ENCODE data around the gene TNS4.
A peak's percentile ranks its signal among the peaks of the same experiment; 100 is the strongest.

TNS4 gene

DNA sequence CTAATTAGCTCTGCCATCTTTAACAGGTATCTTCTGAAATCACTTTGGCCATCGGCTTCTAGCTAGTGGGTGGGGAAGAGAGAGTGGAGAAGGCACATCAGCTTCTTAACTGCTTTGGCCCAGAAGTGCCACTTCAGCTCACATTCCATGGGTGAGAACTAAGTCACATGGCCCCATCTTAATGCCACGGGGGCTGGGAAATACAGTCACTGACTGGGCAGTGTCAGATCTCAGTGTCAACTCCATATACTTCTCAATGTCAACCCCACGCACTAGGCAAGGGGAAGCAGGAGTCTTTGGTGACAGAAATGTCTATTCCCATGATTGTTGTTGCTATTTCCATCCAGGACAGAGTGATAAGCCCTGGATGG lies 34.5 kb upstream of the TNS4 start:
- no peak for DNase-seq

DNA sequence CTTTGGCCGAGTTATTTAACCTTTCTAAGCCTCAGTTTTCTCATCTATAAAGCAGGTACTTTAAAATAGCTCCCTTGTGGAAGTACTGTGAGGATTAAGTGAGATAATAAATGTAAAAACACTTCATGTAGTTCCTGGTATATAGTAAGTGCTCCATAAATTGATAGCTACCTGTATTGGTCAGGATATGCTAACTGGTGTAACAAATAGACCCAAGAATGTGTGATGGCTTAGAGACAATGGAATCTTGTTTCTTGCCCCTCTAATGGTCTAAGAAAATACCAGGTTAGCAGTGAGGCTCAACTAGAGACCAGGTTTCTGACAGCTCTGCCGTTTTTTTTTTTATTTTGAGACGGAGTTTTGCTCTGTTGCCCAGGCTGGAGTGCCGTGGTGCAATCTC lies 34.0 kb upstream of the TNS4 start:
- no peak for DNase-seq

GRCh38 chr17:40534371-40535189 lies 33.2 kb upstream of the TNS4 start:
- no peak for DNase-seq

DNA sequence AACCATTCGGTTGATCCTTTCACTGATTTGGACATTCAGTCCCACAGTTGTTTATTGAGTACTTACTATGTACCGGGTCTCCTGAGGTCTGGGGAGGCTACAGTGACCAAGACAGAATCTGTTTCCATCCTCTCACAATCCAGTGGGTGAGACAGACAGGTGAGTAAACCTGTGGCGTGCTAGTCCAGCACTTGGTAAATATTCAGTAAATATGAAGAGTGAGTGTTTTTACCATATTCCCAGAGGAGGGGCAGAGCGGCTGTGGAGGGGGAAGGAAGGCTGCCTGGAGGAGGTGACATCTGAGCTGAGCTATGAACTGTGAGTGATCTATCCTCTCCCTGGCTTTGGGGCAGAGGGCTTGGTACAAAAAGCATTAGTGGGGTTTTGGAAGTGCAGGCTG lies 32.5 kb upstream of the TNS4 start:
- DNase-seq, result no peak

- no peak for DNase-seq
These were observed 31.3 kb upstream of the TNS4 start for GRCh38 chr17:40532520-40533253.

- peak; percentile 91 for DNase-seq
These were observed 29.9 kb upstream of the TNS4 start for GRCh38 chr17:40531051-40531991.

DNA sequence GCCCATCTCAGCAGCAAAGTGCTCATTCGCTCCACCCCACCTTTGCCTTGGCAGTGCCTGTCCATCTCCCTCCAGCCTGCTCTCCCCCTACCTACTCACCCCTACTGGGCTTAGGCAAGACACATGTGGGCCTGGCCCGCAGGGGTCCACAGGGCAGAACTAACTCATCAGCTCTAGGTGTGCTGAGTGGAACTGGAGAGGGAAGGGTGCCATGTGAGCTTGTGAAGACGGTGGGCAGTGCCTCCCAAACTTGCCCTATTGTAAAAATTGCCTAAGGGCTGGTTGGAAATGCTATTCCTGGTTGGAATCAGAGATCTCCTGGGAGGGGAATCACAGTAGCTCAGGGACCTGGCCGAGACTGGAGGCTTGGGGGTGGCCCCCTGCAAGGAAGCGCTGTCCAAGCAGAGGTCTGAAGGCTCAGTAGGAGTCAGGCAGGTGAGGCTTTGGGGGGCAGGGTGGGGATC lies 29.1 kb upstream of the TNS4 start:
- no peak for DNase-seq

DNA sequence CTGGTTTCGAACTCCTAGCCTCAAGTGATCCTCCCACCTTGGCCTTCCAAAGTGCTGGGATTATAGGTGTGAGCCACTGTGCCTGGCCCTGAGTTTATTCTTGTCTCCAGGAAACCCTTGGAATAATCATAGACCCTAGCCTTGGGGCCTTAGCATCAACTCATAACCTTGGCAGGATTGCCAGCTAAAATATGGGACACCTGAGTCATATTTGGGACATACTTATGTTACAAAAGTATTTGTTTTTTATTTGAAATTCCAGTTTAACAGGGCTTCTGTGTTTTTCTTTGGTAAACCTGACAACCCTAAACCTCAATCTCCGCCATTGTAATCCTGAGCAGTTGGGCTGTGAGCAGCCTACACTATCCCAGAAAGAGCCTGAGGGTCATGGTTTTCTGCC lies 28.6 kb upstream of the TNS4 start:
- DNase-seq, result no peak

GRCh38 chr17:40528692-40529417 lies 27.4 kb upstream of the TNS4 start:
- DNase-seq, result no peak

- no peak for DNase-seq
These were observed 25.2 kb upstream of the TNS4 start for GRCh38 chr17:40526668-40527067.

GRCh38 chr17:40525294-40525693 lies 23.9 kb upstream of the TNS4 start:
- DNase-seq, result no peak

DNA sequence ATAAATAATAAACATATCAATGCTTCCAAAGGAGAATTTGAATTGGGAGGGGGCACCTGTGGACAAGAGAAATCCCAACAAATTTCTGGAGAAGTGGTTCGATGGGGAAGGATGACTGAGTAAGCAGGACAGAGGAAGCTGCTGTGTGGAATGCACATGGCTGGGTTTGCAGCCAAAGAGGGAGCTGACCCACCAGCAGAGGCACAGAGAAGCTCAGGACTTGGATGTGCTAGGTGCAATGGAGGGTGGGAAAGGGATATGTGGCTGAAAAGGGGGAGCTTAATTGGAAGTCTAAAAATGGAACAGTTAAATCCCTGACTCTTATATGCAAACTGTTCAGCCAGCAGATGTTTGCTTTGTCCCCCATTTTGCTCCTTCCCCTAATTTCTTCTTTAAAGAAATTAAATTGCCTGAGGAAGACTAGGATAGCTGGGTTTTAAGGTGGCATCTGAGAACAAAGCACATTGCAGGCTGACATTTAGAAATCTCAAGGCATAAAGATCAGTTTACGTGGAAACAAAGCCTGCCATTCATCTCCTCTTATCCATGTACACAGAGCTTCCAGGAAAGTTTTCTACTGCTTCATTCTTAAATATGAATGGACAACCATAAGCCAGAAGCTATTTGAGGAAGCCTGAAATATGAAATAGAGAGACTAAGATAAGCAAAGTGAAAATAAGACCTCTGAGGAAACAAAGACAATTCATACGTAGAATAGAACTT lies 23.0 kb upstream of the TNS4 start:
- DNase-seq, result no peak

- no peak for DNase-seq
These were observed 21.5 kb upstream of the TNS4 start for GRCh38 chr17:40522961-40523310.

GRCh38 chr17:40522250-40522960 lies 21.0 kb upstream of the TNS4 start:
- no peak for DNase-seq

- DNase-seq, result no peak
These were observed 19.6 kb upstream of the TNS4 start for GRCh38 chr17:40520991-40521453.

DNA sequence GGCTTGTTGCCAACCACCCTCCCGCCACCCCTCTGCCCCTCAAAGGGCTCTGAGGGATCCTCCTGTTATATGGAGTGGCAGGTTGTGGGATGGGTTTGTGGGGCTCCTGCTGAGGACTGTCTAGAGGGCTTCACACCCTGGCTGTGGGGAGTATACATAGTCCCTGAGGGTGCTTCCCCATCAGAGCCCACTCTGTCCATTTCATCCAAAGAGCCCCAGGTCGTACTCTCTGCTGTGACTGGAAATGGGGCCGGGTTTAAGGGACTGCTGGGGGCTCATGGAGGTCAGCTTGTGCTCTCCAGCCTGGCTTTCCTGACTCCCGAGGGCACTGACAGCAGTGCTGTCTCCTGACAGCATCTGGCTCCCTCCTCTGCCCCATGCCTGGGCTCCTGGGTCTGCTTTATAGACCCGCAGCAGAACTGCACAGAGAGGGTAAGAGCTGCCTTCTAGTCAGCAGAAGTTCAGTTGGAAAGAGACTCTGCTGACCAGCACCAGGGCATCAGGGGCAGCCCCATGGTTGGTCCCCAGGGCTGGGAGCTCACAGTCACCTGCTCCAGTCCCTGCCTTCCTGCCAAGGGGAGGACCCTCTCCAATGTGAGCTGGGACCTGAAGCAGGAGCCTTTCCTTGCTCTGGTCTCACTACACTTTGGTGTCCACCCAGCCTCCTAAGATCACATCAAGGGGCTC lies 17.8 kb upstream of the TNS4 start:
- no peak for DNase-seq

GRCh38 chr17:40518401-40519088 lies 17.1 kb upstream of the TNS4 start:
- no peak for DNase-seq

DNA sequence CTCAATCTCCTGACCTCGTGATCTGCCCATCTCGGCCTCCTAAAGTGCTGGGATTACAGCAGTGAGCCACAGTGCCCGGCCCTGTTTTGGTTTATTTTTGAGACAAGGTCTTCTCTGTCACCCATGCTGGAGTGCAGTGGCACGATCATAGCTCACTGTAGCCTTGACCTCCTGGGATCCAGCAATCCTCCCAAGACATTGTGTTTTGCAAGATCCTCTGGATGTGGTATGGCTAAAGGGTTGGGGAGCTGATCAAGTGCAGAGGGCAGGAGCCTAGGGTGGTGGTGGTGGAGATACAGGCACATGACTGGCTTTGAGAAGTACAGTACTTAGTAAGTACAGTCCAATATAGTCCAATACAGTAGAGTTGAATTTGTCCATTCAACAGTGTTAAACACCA lies 16.6 kb upstream of the TNS4 start:
- no peak for DNase-seq

DNA sequence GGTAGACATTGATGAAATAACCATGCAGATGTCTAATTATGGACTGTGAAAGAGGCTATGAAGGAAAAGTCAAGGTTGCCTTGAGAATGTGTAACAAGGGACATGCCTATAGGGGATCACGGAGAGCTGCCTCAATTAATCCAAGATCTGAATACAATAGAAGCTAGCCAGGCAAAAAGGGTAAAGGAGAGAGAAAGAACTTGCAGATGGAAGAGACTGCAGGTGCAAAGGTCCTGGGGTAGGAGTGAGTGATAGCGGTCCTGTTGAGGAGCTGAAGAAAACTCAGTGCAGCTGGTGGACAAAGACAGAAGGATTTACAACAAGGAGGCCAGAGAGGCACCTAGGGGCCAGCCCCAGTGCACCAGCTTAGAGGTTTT lies 15.9 kb upstream of the TNS4 start:
- DNase-seq, result no peak
